OCI-LY1 (cell line): ENCODE results near the gene HEPACAM.

Source experiments
- CTCF ChIP-seq: fragments of 200-600 bp; sonication (generic), shearing (Covaris generic); IDR thresholded peaks from 2 replicates; pipeline ENCODE4 v1.5.1; 2017; ENCODE audit warnings: mild to moderate bottlenecking, antibody characterized with exemption, low read length, moderate library complexity, mixed read lengths
- EZH2 ChIP-seq: fragments of 200-600 bp; sonication (generic), shearing (Covaris generic); IDR thresholded peaks from 2 replicates; pipeline ENCODE4 v1.8.0; 2017; ENCODE audit warnings: borderline replicate concordance, mixed run types, mild to moderate bottlenecking, antibody characterized with exemption, low read length, moderate library complexity, mixed read lengths

GRCh38 chr11:124872741-124873140 lies 63.1 kb downstream of the HEPACAM start:
- TF ChIP-seq EZH2 (no peak), CTCF (no peak)
